GM19240 (cell line): Measurements from ENCODE around the gene TTC31.

ENCODE experiments used
- DNase-seq: peaks from one replicate; pipeline ENCODE4 v3.0.0; 2011; ENCODE audit warnings: low spot score; ENCODE audit not compliant: insufficient read length

The TTC31 gene

DNA sequence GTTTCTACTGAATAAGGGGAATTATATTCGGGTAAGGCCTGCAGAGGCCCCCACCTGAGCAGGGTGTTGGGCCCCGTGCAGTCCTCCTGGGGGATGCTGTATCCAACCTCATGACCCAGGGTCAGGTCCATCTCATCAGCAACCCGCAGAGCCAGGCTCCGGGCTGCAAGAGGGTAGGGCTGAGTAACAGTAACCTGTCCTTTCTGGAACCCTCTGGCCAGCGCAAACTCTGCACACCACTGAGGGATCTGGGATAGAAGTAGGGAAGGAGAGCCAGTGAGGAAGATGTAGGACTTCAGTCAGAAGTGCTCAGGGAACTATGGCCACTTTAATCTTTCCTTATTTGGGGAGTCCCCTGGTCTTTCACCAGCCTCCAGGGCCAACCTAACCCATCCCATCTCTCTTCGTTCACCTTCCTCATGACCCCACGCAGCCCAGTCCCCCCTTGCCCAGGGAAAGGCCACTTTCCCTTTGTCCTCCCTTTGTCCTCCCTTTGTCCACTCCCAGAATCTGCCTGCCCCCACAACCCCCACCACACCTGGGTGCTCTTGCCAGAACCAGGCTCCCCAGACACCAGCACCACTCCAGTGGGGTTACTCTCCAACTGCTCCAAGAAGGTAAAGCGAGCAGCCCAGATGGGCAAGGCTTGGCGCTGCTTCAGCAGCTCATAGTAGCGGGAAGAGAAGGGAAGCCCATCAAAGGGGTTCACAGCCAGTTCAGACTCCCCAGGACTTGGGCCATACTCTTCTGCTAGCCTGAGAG is 42.3 kb downstream of the TTC31 start:
- DNase-seq = no peak

DNA sequence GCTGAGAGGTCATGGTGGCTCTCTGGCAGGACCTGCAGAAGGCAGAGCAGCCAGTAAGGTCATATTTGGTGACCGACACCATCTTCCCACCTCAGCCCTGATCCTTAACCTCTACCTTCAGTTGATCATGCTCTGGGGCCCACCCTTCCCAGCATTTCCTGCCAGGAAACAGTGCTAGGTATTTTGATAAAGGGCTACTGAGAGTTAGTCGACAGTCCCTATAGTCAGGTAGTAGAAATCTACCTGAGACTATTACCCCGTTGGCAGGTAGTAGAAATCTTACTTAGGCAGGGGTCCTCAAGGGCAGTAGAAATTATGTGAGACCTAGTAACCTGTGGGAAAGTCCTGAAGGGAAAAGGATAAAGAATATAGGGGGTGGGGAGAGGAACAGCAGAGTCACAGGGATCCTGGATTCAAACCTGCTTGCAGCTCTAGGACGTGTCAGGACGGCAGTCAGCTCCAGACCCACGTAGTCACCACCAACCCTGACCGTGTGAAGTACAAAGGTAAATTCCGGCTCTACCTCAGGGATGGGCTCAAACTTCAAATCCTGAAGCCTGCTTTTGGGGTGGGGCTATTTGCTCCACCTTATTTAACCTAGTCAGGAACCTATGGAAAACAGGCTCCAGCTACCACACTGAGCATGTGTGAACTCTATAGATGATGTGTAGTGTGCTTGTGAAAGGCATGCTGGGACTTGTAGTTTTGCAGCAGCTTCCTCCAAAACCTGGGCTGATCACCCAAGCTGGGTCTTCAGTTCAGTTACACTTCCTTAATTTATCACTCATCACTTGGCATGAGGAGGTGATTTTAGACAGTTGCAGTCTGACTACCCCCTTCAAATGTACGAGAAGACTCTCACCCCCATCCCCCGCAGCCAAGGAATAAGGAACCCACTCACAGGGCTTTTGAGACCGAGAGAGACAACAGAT is 43.1 kb downstream of the TTC31 start, which contains the start of gene DQX1:
Gene DQX1 (minus strand): TSS at position 515 of the 932 bp plus-strand sequence. CDS start 502 bp downstream, at position 13.
- DNase-seq = no peak

DNA sequence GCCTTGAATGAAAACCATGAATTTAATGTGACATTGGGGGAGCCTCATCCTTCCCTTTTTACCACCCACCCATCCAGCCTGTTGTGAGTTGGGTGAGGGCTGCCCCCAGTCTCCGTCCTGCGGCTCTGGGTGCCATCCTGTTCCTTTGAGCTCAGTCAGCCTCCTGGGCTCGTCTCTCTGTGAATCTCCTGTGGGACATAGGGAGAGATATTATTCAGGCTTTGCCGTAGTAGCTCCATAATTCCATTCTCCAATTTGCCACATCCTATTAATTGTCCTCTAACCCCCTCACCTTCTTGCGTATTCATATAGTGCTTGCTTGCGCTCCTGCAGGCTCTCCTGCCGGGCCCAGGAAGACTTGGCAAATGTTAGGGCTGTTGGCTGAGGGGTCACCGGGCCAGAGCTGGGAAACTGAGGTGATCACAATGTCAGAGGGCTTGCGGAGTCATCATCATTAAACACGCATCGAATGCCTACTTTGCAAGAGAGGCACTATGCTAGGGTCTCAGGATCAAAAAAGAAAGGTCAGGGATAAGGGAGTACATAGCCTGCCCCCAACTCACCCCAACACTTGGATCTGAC is 43.9 kb downstream of the TTC31 start:
- no peak for DNase-seq

DNA sequence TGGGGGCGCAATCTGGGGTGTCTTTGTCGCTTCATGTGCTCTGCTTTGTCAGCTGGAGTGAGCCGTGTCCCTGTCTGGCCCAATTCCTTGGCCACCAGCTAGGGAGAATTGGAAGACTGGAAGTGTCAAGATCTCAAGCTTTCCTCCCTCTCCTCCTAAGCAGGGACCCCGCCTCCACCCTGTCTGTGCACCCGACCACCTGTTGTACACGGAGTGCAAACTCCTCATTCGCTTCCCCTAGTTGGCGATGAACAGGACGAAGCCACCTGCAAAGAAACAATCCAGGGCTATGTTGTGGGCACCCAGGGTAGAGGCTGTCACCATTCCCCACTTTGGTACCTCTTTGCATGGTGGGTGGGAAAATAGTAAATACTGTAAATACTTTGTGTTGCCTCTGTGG is 44.9 kb downstream of the TTC31 start:
- no peak for DNase-seq

DNA sequence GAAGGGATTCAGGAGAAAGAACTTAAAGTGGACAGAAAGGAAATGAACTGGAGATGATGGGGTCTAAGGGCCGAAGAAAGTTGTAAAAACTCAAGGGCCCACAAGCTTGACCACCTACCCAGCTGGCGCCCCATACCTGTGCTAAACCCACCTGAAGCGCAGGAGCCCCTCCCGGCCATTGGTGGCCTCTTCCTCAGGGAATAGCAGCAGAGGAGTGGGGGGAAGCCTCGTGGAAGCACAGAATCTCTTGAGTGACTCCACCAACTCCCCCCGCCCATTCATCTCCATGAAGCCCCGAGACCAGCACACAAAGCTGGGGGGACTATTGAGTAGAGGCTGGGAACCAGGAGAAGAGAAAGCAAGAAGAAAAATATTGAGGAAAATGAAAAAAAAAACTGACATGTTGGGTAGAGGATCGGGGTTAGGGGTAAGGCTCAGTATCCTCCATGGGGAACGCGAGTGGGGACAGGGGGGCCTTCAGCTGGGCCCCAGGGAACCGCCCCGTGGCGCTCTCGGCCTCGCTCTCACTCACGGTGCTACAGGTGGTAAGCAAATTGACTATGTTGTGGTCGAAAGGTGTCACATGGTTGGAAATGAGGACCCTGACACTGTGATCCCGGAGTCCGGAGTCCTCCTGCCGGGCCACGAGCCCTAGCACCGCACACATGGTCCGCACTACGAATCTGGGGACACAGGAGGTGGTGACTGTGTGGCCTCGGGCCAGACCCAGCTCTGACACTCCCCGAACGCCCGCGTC is 45.9 kb downstream of the TTC31 start:
- no peak for DNase-seq

DNA sequence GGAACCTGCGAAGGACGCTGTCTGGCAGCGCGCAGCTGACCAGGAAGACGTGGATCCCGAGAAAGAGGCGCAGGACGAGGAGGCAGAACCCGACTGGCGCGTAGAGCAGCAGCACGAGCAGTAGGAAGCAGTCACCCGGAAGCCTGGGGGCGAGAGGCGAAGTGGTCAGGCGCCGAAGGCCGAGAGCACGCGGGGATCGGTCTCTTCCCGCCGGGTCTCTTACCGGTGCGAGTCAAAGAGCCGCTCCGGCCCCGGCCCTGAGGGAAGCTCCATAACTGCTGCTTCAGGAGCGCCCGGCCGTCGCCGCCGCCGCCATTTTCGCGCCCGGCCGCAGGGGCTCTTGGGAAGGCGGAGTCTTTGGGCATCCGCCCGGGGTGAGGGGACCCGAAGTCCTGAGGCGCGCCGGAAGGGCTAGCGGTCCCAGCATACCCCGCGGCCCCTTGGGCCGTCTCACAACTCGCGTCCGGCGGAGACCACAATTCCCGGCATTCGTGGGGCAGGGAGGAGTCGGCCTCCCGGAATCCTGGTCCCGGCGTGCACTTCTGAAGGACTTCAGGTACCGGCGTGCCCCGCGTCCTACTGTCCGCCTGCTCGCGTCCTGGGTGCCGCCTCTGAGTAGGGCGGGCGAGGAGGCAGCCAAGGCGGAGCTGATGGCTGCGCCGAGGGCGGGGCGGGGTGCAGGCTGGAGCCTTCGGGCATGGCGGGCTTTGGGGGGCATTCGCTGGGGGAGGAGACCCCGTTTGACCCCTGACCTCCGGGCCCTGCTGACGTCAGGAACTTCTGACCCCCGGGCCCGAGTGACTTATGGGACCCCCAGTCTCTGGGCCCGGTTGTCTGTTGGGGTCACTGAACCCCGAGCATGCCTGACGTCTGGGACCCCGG is 46.7 kb downstream of the TTC31 start, which contains the start of the genes AUP1 and HTRA2:
Gene AUP1 (minus strand): TSS at position 350 of the 882 bp plus-strand sequence. CDS start 77 bp downstream, at position 273.
Gene HTRA2 (plus strand): TSS at position 577 of the 882 bp plus-strand sequence. CDS start 74 bp downstream, at position 651.
- DNase-seq = peak; percentile 96

DNA sequence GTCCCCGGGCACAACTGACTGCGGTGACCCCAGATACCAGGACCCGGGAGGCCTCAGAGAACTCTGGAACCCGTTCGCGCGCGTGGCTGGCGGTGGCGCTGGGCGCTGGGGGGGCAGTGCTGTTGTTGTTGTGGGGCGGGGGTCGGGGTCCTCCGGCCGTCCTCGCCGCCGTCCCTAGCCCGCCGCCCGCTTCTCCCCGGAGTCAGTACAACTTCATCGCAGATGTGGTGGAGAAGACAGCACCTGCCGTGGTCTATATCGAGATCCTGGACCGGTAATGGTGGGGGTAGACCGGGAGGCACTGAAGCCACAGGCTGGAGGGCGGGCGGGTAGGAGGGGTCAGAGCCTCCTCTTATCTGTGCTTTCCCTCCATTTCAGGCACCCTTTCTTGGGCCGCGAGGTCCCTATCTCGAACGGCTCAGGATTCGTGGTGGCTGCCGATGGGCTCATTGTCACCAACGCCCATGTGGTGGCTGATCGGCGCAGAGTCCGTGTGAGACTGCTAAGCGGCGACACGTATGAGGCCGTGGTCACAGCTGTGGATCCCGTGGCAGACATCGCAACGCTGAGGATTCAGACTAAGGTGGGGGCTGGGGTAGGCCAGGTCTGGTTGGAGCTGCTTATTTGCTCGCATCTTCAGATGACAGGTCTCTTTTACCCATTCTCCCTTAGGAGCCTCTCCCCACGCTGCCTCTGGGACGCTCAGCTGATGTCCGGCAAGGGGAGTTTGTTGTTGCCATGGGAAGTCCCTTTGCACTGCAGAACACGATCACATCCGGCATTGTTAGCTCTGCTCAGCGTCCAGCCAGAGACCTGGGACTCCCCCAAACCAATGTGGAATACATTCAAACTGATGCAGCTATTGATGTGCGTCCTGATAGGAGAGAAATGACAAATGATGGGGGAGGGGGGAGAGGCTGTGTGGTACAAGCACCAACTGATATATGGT is 47.6 kb downstream of the TTC31 start:
- peak; percentile 79 for DNase-seq

DNA sequence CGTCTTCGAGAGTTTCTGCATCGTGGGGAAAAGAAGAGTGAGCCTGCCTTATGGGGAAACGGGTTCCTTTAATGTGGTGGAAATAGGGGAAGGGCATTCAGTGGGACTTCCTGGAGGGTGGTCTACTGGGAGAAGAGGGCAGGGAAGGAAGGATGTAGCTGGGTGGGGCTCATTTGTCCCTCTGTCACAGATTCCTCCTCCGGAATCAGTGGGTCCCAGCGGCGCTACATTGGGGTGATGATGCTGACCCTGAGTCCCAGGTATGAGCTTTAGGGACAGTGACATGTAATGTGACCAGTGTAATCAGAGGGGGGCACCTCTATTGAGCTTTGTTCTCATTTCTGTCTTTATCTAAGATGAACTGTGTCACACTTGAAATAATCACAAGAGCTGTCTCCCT is 48.8 kb downstream of the TTC31 start:
- no peak for DNase-seq

DNA sequence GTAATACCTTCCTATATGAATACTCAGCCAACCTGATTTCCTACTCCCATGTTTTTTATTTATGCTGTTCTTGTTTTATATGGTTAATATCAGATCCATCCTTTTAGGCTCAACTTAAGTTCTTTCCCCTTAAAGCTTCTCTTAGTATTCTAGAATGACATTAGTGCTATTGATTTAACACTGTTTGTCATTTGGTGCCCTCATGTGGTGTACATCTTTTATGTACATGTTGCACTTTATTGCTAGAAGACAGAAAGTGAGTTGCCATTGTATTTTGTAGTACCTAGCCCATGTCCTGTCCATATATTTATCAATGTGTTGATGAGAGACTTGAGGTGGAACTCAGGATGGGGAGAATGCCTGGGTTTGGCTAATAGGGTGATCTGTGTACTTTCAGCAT is 49.3 kb downstream of the TTC31 start:
- DNase-seq = no peak

DNA sequence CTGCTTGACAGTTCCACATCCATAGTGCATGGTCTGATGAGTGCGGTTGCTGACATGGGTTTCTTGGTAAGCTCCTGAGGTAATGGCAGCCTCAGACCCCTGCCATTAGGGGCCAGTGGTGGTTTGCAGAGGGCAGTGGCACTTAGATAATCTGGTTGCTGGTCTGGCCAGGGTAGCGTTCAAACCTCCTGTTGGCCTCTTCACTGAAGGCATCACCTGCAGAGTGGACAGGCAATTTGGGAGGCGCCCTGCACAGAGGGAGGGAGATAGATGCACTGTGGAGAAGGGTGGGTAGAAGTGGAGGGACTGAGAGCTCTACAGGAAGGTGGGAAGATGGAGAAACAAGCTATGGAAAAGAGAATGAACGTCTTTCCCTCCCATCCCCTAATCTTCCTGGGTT is 50.6 kb downstream of the TTC31 start:
- no peak for DNase-seq

DNA sequence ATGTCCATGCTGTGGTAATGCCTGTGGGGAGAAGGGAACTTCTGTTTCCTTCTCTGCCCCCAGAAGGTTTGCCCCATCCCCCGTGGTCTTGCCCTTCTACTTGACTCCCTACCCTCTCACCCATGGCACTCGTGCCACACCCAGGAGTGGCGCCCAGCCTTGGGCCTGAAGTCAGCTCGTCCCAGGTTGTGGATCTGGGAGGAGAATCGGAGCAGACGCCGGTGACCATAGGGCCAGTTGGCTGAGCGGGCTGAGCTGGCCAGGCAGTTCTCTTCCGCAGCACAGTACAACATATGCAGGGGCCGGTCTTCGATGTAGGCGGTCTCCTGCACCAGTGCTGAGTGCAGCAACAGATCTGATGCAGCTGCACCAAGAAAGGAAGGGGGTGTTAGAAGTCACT is 51.5 kb downstream of the TTC31 start:
- no peak for DNase-seq

DNA sequence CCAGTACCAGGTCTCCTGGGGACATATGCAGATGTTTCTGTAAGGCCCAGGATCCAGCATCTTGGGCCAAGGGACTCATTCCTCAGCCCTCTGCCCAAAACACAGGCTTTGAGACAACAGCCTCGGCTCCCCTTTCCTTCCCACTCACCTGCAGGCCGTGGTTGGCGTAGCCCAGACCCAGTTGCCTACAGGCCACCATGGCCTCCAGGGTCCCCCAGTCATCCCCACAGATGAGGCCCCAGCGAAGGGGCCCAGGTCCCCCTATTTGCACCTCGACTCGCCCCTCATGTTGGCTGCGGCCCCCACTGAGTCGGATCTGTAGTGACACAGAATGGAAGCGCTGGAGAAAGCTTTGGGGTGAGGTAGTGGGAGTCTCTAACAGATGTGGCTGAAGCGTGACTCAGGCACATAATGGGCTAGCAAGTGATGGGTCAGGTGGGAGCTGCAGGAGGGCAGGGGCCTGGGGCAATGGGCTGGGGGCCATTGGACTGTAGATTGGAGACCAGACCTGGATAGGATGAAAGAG is 52.6 kb downstream of the TTC31 start:
- DNase-seq = no peak

DNA sequence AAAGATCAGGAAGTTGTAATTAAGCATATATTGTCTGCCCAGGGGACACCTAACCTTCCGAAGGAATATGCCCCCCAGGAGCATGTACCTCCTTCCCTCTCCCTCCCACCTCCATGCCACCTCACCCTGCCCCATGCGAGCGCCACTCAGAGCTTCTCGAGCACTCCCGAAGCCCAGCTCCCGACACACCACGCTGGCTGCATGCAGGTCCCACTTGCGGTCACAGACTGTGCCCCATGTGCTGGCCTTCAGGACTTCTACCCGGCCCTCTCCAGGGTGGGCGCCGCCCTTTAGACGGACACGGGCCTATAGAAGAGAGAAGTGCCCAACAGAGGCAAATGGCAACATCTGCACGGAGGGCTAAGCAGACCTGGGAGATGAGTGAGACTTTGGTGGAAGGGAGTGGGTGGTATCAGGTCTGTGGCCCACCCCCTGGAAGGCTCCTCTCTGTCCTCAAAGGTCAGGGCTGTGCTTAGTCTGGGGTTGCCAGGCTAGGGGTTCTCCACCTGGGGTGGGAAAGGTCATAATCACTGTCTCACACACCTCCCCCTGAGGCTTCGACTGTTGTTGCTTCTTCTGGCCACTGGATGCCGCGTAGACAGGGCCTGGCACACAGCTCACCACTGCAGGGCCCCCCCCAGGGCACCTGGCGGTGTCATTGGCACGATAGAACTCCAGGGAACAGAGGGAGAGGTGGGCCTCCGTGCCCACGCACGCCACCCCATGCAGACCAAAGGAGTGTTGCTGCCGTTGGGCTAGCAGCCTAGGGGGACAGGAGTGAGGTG is 53.5 kb downstream of the TTC31 start:
- no peak for DNase-seq

DNA sequence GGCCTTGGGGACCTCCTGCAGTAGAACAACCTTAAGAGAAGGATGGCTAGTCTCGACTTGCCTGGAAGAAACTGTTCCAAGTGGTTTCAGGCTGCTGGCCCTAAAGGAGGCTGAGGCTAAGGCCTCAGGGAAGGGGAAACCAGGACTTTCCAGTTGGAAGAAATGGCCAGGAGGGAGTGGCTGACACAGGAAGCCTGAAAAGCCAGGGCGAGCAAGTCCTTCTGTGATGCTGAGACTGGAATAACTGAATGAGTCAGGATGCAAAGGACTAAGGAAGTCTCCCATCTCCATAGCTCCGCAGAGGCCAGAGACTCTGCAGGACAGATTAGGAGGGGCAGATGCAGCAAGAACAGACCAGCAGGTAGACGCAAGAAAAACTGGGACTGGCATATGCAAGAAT is 54.3 kb downstream of the TTC31 start:
- DNase-seq = no peak

DNA sequence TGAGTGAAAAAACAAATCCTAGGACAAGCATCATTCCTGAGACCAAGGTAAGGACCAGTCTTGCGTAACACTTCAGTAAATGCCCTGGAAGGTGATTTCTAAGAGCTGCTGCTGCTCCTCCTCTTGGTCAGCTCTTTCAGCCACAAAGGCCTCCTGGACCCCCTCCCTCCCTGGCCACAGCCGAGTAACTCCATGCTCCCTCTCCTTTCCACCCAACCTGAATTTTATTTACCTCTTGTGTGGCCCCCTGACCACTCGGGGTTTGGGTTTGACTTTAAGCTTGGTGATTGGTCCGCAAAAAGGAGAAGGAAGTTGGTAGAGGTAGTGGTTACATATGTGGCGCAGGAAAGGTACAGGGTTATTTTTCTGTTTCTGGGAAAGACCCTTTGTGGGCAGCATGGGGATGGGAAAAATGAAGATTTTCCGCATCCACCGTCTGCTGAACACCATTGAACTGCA is 56.0 kb downstream of the TTC31 start:
- DNase-seq = no peak

DNA sequence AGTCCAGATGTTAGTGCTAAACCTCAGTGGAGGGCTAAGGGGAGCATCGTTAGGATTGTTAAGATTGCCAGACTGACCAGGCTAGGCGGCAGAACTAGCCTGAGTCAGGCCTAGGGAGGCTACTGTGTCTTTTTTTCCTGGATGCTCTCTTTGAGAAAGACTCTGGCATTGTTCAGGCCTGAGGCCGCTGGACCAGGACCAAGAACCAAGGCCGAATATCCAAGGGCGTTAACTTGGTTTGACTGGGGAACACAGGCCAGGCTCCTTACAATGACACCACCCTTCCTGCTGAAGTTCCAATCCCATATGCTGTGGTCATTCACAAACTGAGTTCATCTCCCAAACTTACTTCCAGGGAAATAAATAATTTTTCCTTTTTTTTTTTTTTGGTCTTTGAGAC is 57.4 kb downstream of the TTC31 start:
- no peak for DNase-seq

DNA sequence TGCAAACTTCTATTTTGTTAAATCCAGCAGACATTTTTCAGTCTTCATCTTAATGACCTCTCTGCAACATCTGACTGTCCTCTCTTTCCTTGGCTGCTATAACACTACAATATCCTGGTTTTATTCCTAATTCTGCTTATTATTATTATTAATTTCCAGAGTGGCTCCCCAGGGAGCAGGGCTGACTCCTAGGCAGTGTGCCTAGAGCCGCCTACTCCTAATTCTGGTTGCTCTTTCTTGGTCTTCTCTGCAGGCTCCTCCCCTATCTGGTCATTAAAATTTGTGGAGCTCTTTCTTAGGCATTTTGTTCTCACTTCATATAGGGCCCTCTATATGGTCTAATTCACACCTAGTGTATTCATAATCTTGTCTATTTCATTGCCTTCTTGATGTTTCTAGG is 60.1 kb downstream of the TTC31 start:
- no peak for DNase-seq
